HG03039 (cell line): Measurements from ENCODE around the gene AEBP1.

Experiments used
- ATAC-seq: cut with Tn5 transposase; IDR thresholded peaks from one replicate; pipeline ENCODE4 v1.9.1; 2021; ENCODE audit warnings: mild to moderate bottlenecking, moderate library complexity; ENCODE audit not compliant: unreplicated experiment

Gene AEBP1

DNA sequence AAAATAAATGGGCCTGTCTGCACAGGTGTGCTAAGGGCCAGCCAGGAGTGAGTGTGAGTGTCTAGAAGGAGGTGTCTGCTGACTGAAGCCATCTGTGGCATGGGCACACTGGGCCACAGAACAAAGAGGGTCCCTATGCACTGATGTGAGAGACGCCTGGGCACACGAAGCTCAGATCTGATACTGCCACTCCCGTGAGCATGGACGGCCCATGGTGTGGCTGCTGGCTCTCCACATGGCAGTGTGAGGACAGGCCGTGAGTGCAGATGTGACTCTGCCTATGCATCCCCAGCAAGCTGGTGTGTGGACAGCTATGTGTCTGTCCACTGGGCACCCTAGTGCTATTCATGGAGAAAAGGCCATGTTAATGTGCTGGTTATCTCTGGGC lies 49.8 kb downstream of the AEBP1 start:
- ATAC-seq: no peak

DNA sequence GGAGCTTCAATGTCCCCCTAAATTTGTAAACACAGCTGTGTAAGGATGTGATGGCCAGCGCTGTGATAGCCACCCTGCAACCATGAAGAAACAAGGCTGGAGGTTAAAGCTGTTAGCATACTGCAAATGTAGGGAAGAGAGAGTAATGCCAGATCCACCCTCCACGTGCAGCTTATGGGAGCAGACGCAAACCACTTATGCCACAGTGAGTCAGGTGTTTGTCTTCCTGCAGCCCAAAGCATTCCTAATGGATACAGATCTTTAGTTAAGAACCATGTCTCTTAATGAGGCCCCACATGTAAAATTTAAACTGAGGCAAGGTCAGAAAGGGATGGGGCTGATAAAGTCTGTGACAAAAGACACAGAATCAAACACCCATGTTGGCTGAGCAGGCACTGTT lies 50.6 kb downstream of the AEBP1 start:
- no peak for ATAC-seq

DNA sequence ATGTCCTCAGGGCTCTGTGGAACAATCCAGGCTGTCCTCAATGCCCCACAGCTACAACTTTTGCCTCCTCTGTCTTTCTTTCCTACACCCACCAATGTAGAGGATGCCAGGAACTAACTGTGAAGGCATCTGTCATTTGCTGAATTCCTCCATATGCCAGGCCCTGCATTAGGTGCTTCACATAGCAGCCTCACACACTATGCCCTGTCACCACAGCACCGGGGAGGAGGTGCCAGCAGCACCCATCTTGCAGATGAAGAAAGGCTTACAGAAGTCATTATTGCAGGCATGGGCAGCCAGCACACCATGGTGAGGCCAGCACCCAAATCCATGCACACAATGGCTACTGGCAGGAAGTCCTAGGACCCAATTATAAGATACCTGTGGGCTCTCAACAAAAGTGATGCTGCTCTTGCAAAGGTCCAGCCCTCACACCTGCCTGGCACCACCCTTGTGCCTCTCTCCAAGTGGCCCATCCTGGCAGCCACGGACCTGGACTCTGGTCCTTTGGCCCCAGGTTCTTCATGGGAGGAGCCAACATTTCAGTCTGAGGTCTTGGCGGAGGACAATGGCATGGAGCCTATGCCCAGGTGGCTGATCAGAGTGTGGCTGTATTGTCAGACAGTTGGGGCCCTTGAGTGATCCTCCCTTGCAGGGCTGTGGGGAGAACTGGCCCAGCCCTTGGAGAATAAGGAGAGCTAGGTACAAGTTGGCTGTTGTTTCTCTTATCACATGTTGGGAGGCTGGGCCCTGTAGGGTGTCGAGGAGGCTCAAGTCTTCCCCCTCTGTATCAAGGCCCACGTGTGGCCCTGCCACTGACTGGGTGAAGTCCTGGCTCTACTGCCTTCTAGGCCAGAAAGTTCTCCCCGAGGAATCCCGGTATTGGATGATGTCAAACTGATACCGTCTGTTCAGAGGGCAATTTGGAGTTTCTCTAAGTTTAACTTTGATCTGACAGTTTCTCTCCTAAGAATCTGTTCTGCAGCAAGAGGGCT lies 51.3 kb downstream of the AEBP1 start:
- no peak for ATAC-seq

DNA sequence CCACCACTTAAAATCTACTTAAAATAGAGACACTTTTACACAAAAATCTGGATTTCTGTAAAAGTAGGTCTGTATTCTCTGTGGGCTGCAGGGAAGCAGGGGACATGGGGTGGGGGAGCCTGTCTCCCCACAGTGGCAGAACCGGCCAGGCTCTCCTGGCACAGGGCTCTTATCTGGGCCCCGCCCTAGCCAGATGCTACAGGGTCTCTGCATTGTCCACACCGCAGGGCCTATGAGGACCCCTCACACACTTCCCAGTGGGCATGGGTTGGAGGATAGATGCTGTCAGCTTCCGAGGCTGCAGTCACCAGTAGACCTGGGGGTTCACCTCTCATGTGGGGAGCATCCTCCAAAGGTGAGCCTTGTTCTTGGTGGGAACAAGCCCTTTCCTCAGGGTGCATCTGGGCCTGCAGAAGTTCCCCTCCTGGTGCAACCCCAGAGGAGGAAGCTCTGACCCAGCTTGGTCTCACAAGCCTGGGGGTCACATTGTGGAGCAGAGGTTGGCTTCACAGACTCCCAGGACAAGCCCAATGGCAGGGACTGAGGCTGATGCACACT lies 52.4 kb downstream of the AEBP1 start:
- no peak for ATAC-seq

DNA sequence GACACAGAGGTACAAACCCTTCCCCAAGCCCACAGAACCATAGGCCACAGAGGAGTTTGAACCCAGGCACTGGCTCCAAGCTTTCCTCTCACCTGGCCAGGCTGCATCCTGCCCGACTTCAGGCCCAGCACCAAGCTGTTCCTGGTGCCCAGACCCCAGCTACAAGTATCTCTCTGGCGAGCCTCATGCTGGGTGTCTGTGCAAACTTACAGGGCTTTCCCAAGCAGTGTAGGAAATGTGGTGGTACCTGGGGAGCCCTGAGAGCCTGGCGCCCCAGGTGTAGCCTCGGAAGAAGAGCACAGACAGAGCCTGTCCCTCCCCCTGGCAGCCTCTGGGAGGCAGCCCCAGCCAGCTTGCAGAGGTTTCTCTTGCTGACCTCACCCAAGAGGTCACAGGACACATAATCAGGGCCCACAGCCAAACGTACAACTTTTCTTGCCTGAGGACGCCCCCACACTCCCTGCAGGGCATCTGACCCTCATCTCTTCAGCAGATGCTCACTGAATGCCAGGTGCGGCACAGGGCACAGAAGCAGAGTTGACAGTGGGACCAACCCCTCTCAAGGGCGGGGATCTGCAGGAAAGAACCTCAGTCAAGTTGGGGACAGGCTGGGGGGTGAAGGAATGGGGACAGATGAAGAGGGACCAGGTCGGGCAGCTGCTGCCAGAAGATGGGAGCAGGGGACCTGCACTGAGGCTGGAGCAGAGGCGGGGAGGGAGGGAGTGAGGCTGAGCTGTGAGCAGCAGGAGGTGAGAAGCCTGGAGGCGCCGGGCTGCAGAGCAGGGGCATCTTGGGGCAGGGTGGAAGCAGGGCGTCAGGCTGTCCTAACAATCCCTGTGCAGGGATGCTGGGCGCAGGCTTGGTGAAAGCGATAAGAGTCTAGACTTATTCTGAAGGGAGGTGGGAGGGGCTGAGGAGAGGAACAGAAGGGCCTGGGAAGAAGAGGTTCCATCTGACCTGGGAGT lies 53.3 kb downstream of the AEBP1 start:
- ATAC-seq: no peak

DNA sequence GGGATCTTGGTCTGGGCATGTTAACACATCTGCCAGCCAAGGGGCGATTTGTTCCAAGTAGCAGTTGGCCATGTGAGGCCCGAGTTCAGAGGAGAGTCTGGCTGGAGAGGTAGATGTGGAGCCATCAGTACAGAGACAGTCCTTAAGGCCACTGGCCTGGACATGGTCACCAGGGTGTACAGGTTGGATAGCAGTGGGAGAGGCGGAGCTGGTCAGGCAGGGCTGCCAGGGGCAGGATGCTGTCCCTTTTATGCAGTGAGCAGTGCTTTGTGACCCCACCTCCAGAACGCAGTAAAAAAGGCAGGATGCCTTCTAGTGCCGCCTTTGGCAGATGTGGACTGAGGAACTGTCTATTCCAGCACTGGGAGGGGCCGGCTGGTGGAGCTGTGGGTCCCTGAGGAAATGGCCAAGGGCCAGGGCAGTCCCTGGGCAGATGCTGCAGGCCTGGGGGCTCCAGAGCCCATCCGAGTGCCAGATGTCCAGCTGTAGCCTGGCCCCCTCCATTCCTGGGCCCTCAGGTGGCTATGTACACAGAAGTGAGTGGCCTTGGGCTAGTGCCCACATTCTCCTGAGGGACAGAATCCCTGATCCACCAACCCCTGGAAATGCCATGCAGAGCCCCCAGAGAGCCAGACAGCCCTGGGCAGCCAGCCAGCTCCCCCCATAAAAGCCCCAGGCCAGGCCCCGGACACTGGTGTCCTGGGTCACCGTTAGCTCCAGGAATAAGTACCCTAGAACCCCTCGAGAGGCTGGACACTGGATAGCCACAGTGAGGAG lies 54.1 kb downstream of the AEBP1 start:
- no peak for ATAC-seq

DNA sequence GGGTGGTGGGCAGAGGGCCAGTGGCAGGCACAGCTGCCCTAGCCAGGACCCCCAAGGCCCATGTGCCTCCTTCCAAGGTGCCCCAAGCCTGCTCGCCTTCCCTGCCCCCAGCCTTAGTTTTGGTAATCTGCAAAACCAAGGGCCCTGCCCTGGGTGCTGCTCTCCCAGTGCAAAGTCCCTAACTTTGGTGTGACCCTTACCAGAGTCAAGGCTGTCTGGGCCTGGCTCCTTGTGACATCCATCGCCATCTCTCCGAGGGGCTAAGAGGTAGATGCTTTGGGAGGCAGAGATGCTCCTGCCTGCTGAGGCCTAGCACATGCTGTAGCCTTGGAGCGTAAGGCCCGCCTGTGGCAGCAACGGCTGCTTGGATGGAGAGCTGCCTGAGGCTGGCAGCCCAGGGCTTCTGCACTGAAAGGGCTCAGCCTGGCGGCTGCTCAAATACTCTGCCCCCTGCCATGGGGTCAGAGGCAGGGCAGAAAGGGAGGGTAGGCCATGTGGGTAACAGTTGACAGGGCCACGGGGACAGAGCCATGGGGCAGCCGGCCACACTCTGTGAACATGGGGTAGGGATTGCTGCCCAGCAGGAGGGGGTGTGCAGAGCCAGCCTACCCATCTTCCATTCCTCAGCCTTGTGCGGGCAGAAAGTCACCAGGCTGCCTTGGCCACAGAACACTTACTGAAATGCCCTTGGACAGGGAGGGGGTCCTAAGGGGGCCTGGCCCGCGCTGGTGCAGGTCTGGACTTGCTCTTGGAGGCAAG lies 54.9 kb downstream of the AEBP1 start:
- no peak for ATAC-seq

DNA sequence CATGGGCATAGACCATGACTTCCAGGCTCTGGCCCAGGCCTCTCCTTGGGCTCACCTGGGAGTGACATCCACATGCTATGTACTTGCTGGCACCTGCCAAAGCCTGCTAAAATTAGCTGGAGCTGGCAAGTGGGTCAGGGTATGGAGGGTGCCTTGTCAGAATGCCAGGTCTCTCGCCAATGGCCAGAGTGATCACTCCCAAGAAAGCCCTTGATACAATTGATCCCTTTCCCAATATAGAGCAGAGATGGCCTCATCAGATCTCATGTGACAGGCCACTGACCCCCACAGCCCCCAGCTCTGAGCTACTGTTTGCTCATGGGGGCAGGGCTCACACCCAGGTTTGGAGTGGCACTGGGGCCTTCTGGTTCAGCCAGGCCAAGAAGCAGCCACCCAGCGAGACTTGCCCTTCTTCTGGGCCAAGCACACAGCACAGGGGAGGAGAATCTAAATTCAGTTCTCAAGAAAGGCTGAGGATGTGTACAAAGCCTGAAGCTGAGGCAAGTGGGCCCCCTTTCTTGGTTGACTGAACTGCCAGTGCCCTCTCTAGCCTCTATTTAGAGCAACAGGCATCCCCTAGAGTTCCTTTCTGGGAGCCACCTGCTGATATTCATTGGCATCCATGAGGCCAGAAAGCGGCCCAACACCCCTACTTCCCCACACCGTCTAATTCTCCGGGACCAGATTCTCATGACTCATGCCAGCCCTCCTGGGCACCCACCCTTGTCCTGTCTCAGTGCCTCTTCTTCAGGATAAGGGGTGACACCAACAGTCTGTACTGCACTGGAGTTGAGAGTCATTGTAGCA lies 55.9 kb downstream of the AEBP1 start:
- no peak for ATAC-seq

DNA sequence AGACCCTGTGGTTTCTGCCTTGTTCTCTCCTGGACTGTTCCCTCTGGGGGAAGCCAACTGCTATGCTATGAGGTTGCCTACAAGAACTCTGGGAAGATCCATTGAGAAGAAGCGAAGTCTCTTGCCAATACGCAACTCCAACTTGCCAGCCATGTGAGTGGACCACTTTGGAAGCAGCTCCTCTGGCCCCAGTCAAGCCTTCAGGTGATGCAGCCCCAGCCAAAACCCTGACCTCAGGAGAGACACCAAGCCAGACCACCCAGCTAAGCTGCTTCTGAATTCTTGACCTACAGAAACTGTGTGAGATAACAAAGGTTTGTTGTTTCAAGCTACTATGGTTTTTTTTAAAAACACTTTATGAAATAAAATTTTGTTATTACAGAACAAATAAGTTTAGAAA lies 57.2 kb downstream of the AEBP1 start:
- no peak for ATAC-seq

DNA sequence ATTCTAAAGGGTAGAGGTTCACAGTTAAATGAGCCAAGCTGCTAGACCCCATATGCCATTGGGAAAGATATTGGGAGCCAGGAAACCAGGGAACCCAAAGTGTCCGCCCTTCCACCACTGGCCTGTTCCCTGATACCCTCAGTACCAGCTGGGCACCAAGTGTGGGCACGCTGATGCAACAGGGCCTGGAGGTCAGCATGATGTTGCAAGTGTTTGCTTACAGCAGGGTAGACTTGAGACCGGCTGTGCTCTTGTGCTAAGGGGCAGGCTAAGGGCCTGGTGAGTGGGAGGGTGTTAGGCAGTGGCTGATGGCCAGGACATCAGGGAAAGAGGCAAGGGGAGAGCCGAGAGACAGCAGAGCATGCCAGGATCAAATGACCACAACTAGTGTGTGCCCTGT lies 58.0 kb downstream of the AEBP1 start:
- ATAC-seq: no peak

DNA sequence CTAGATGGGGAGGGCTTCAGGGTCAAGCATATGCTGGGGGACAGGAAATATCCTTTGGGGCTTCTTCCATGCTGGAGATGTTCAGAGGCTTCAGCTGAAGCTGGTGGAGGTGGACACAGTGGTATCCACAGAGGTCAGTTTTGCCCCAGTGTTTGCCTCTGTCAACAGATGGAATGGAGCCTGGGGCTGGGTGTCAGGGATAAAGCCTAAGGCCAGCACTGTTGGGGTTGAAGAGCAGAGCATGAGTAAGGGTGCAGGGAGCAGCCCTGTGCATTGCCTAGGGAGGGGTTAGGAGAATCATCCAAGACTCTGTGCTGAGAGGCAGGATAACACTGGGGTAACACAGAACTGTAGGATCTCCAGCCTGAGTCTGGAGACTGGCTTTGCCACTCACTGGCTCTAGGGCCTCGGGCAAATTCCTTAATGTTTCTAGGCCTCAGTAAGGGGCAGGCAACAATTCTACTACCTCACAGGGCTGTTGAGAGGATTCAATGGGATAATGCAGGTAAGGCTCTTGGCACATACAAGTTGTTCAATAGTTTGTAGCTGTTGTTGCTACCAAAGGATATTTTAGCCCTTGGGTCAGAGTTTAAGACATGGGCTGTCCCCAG lies 58.7 kb downstream of the AEBP1 start:
- ATAC-seq: no peak

DNA sequence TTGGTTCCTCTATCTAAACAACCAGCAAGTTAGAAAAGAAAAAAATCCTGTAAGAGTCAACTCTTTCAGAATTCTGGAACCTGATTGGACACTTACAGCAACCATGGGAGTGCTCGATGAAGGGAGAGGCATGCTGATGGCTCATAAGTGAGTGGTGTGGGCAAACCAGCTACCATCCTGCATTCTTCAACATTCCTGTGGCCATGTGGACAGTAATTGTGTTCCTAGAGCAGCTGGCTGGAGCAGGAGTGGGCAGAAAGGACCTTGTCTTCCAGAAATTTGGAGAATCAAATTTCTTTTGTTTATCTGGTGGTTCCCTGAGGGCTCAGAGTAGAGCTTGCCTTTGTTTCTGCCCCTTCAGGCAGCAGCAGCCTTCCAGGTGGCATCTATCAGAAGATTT lies 59.4 kb downstream of the AEBP1 start:
- ATAC-seq: no peak
